DMS153 treated with DMSO at 0.1 percent for 48 hours (cell line): ENCODE results near the gene PAX8.

Experiments used
- DNase-seq: peaks from one replicate; lab custom pipeline; 2025; ENCODE audit not compliant: unreplicated experiment; lab: John Stamatoyannopoulos, UW

PAX8 gene

DNA sequence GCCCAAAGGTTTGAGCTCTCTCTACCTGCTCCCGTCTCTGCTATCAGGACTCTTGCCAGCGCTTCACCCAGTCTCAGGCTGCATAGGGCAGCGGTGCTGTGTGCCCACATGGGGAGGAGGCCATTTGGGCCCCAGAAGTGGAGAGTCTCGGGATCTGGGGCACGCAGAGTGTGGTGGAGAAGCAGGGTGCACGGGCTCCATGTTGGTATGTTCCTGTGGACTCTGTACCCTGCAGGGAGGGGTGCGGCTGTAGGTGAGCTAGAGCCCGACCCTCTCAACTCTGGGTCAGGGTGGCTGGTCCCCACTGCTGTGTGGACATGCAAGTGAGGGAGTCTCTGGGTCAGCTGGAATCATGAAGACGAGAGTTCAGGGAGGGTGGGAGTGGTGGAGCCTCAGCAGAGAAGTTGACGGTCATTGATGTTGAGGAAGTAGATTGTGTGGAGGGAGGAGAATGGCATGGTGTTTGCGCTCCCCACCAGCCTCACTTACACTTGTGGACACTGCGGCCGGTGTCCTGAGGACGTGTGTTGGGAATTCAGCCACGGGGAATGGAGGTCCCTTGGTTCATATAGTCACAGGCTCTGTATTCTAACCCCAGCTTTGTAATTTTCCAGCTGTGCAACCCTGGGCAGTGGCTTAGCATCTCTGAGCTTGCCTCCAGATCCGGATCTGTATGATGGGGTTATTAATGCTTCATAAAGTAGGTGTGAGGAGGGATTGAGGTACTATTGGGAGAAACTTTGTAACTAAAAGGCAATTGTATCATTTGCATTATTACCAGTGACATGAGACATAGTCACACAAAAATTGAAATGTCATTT is 105.8 kb downstream of the PAX8 start:
- no peak for DNase-seq

DNA sequence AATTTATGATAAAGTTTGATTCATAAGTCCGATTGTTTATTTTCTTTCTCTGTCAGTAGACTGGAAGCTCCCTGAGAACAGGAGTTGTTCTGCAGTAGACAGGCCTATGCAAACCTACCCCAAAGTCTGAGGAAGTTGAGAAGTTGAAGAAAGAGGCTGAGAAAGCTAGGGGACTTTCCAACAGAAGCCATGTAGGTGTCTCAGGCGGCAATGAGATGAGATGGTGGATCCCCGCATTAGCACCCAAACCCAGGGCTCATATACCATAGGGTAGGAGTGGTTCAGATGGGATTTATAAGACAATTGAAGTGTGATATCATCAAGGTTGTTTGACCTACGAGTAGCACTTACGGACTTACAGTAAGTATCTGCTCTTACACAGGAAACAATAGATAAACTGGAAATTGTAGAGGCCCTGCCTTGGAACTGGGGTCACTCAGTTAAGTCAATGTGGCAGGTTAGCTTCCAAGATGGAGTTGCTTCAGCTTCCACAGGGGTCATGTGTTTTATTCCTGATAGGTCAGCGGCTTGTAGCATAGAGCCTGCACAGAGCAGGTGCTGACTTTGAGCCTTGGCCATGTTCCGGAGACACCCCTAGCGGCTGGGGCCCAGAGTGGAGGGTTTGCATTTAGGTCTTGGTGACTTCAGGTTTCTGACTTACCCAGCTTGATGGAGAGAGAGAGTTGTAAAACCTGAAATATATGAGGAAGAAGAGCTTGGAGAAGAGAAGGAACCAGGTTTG is 107.2 kb downstream of the PAX8 start:
- DNase-seq: no peak

DNA sequence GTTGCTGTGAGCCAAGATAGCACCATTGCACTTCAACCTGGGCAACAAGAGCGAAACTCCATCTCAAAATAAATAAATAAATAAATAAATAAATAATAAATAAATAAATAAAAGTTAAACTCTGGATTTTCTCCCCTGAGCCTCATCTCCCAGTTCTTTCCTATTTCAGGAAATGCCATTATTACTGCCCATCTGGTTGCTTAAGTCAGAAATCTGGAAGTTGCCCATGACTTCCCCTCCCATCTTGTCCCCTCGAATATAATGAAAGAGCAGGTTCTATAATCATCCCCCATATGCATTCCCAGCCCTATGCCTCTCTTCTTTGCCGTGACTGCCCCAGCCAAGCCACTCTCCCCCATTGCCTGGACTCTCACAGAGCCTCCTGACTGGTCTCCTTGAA is 109.1 kb downstream of the PAX8 start:
- no peak for DNase-seq

DNA sequence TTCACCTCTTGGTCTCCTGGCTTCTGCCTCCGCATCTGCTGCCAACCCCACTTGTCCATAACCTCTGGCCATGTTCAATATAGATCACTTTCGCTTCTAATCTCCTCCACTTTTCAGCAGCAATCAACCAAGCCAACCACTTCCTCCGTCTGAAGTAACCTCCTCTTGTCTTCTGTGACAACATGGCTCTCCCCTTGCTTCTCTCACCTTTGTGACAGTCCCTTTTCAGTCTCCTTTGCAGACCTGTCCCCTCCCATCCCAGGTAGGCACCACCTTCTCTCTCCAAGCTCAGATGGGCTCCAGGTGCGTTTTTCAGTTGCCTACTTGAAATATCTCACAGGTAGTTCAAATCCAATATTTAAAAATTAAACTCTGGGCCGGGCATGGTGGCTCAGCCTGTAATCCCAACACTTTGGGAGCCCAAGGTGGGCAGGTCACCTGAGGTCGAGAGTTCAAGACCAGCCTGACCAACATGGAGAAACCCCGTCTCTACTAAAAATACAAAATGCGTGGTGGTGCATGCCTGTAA is 109.7 kb downstream of the PAX8 start:
- DNase-seq: no peak

DNA sequence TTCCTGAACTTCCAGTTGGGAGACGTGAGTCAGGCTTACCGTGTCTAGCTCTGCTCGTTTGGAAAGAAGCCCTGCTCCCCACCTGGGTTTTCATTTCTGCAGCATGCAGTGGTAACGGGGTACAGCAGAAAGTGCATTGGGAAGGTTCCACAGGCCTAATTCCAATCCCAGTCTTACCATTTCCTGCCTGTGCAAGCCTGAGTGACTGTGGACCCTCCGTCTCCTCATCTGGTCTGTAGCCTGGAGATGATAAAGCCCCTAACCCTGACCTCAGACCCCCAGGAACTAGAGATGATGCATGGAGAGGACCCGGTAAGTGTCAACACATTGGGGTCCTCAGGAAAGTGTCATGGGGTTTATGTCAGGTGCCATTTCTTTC is 110.8 kb downstream of the PAX8 start:
- no peak for DNase-seq

DNA sequence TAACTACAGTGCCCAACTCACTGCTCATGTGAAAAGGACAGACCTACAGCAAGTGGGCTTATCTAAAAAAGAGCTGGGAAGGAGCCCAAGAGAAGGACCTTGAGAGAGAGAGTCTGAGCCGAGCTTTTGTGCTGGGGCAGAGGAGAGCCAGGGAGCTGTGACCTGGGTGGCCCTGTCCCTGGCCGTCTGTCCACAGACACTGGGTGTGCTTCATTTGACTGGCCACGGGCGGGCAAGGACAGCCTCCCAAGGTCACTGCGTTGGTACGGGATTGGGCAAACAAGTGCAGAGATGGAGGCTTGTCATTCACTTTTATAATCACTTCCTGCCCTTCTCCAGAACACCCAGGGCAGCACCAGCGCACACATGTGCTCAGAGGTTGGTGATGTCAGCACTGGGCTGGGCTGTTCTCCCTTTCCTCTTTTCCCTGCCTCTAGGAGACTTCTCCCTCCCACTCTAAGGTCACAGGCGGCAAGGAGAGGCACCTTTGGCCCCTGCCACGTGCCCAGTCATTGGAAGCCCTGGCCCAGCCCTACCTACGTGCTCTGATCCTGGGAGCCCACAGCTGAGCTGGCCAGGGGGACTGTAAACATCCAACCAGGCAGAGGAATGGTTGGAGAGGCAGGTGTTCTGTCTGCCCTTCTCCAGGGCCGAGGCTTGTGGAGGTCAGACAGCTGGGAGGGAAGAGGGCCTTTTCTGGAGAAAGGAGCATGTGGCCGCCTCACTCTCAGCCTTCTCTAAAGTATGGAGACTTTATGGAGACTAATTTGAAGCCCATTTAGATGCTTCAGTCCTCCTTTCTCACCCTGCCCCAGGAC is 111.4 kb downstream of the PAX8 start:
- peak; percentile 80 for DNase-seq

DNA sequence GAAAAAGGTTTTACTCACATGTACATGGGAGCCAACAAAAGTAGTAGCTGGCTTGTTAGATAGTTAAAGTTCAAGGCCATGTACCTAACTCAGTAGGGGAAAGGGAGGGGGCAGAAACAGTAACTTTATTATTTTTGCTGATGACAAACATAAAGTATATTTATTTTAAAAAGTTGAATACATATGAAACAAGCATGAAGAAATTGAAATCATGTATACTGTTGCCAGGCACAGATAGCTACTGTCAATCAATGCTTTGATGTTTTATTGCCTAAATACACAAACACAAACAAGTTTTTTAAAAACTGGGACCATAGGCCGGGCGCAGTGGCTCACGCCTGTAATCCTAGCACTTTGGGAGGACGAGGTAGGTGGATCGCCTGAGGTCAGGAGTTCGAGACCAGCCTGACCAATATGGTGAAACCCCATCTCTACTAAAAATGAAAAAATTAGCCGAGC is 112.5 kb downstream of the PAX8 start:
- no peak for DNase-seq
